Measurements from ENCODE around the gene DOHH.
A peak's percentile ranks its signal among the peaks of the same experiment; 100 is the strongest.

Gene DOHH

DNA sequence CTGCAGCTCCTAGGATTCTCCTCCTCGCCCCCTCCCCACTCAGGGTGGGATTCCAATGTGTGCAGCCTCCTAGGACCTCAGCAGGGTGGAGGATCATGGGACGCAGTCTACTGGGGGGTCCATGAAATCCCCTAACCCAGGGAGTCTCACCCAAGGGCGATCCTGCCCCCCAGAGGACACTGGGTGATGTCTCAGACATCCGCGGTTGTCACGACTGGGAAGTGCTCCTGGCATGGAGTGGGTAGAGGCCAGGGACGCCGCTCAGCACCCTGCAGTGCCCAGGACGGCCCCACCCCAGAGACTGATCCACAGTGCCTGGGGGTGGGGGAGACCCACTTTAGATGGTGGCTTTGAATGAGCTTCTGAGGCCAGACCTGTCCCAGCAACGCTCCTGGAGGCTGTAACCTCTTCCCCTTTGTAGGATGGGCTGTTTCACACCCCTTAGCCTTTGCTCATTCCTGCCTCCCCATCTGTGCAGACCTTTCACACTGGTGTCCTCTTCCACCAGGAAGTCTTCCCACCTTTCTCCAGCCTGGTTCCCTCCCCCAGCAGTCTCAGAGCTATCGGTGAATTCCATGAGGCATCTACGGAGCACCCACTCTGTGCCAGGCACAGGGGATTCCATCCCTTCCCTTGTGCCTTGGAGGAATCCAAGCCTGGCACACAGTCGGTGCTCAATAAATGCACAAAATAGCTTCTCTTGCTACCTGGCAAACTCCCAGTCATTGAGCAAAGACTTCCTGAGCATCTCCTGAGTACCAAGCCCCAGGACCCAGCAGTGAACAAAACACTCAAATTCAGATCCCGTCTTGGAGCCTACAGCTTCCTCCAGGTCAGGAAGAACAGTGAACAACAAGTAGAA is 30.6 kb downstream of the DOHH start:
- H3K9me3 ChIP-seq (ENCODE audit: control insufficient read depth in 1 of 2, low read length in 2 of 2): no peaks in the 10 kb centered on the region
- H3K36me3 ChIP-seq (ENCODE audit: control insufficient read depth in 1 of 2, insufficient read depth in 2 of 2, low read length in 2 of 2): no peaks in the 10 kb centered on the region
- H3K27ac ChIP-seq (ENCODE audit: low read length): no peak overlapping the region
- H3K27me3 ChIP-seq (ENCODE audit: low read depth, low read length): no peaks in the 10 kb centered on the region
- no peak overlapping the region for H3K4me3 ChIP-seq (ENCODE audit: low read depth in 1 of 2, low read length in 2 of 2)
- peaks cover 0 to 30% of the 10 kb centered on the region in 2 donors for H3K4me1 ChIP-seq (ENCODE audit: control insufficient read depth in 1 of 2, insufficient read depth in 2 of 2, low read length in 2 of 2)

DNA sequence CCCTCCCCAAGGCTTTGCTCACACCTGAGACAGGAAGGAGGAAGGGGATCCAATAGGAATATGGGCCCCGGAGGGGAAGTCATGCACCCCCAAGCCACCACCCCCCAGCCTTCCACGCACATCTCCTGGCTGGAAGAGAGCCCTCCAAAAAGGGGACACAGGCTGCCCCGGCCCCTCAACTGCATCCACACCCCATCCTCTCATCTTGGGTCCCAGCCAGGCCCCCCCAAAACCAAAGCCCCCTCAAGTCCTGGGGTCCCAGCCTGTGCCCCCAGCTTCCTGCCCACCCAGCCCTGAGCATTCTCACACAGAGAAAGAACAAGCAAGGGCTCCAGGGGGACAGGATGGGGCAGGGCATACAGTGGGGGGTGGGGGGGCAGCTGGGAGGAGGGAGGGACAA is 32.3 kb downstream of the DOHH start:
- Histone ChIP-seq H3K4me1 (ENCODE audit: control insufficient read depth in 1 of 2, insufficient read depth in 2 of 2, low read length in 2 of 2) (peaks cover 0 to 30% of the 10 kb centered on the region in 2 donors), H3K4me3 (ENCODE audit: low read depth in 1 of 2, low read length in 2 of 2) (no peak overlapping the region), H3K27me3 (ENCODE audit: low read depth, low read length) (no peaks in the 10 kb centered on the region), H3K9me3 (ENCODE audit: control insufficient read depth in 1 of 2, low read length in 2 of 2) (no peaks in the 10 kb centered on the region), H3K36me3 (ENCODE audit: control insufficient read depth in 1 of 2, insufficient read depth in 2 of 2, low read length in 2 of 2) (peaks cover 0 to under 1% of the 10 kb centered on the region in 2 donors), H3K27ac (ENCODE audit: low read length) (no peak overlapping the region)

DNA sequence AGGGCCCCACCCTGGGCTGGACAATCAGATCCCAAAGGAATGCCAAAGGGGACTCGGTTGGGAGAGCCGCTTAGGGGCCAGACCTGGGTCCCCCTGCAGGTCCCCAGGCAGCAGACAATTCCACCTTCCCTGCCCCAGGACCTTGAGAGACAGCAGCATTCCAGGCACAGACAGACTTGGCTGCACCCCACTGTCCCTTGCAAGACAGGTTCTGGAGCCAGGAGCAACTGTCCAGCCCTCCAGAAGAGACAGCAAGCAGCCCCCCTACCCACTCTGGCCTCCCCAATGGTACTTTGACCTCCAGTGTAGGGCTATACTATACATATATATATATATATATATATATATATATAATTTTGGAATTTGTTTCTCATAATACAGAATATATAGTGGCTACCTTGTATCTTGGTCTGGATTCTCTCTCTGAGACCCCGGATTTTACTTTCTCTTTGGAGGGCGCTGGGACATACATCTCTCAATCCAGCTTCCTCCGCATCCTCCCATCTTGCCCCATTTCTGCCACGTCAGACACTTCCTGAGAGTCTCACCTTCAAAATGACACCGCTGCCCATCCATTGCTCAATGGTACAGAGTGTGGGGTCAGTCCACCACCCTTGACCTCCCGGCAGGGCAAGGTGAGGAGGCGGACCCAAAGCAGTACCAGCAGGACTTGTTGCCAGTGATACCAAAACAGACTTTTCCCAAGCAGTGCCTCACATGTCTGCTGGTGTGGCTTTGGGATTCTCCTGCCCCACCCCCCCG is 32.9 kb downstream of the DOHH start:
- no peaks in the 10 kb centered on the region for H3K27me3 ChIP-seq (ENCODE audit: low read depth, low read length)
- peaks cover 0 to 6% of the 10 kb centered on the region in 2 donors for H3K36me3 ChIP-seq (ENCODE audit: control insufficient read depth in 1 of 2, insufficient read depth in 2 of 2, low read length in 2 of 2)
- no peak overlapping the region for H3K27ac ChIP-seq (ENCODE audit: low read length)
- no peaks in the 10 kb centered on the region for H3K9me3 ChIP-seq (ENCODE audit: control insufficient read depth in 1 of 2, low read length in 2 of 2)
- H3K4me3 ChIP-seq (ENCODE audit: low read depth in 1 of 2, low read length in 2 of 2): no peak overlapping the region
- H3K4me1 ChIP-seq (ENCODE audit: control insufficient read depth in 1 of 2, insufficient read depth in 2 of 2, low read length in 2 of 2): peaks cover 0 to 30% of the 10 kb centered on the region in 2 donors

GRCh38 chr19:3466635-3467034 is 33.8 kb downstream of the DOHH start:
- Histone ChIP-seq H3K4me1 (ENCODE audit: control insufficient read depth in 1 of 2, insufficient read depth in 2 of 2, low read length in 2 of 2) (peaks cover 0 to 21% of the 10 kb centered on the region in 2 donors), H3K36me3 (ENCODE audit: control insufficient read depth in 1 of 2, insufficient read depth in 2 of 2, low read length in 2 of 2) (peaks cover 0 to 10% of the 10 kb centered on the region in 2 donors), H3K9me3 (ENCODE audit: control insufficient read depth in 1 of 2, low read length in 2 of 2) (no peaks in the 10 kb centered on the region), H3K4me3 (ENCODE audit: low read depth in 1 of 2, low read length in 2 of 2) (no peak overlapping the region), H3K27me3 (ENCODE audit: low read depth, low read length) (no peaks in the 10 kb centered on the region), H3K27ac (ENCODE audit: low read length) (no peak overlapping the region)

DNA sequence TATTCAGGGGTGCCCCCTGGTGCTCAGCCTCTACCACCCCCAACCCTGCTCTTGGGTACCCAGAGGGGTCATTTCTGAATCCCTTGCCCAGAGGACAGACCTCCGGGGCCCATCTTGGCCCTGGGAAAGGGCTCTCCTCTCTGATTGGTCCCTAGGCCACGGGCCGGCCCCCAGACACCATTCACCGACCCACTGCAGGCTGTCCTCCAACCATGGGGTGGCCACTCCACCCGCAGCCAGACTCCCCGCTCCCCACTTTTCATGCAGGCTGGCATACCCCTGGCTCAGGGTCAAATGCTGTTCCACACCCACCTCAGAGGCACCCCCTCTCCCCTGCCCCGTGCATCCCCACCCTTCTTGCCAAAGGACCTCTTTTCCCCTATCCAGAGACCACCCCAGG is 34.9 kb downstream of the DOHH start:
- peaks cover 0 to 10% of the 10 kb centered on the region in 2 donors for H3K36me3 ChIP-seq (ENCODE audit: control insufficient read depth in 1 of 2, insufficient read depth in 2 of 2, low read length in 2 of 2)
- H3K27ac ChIP-seq (ENCODE audit: low read length): no peak overlapping the region
- no peaks in the 10 kb centered on the region for H3K27me3 ChIP-seq (ENCODE audit: low read depth, low read length)
- H3K9me3 ChIP-seq (ENCODE audit: control insufficient read depth in 1 of 2, low read length in 2 of 2): no peaks in the 10 kb centered on the region
- H3K4me3 ChIP-seq (ENCODE audit: low read depth in 1 of 2, low read length in 2 of 2): no peak overlapping the region
- peaks cover 0 to 18% of the 10 kb centered on the region in 2 donors for H3K4me1 ChIP-seq (ENCODE audit: control insufficient read depth in 1 of 2, insufficient read depth in 2 of 2, low read length in 2 of 2)

- Histone ChIP-seq H3K27me3 (ENCODE audit: low read depth, low read length) (no peaks in the 10 kb centered on the region), H3K9me3 (ENCODE audit: control insufficient read depth in 1 of 2, low read length in 2 of 2) (no peaks in the 10 kb centered on the region), H3K36me3 (ENCODE audit: control insufficient read depth in 1 of 2, insufficient read depth in 2 of 2, low read length in 2 of 2) (peaks cover 0 to 18% of the 10 kb centered on the region in 2 donors), H3K27ac (ENCODE audit: low read length) (no peak overlapping the region), H3K4me3 (ENCODE audit: low read depth in 1 of 2, low read length in 2 of 2) (no peak overlapping the region), H3K4me1 (ENCODE audit: control insufficient read depth in 1 of 2, insufficient read depth in 2 of 2, low read length in 2 of 2) (peaks cover 0 to 24% of the 10 kb centered on the region in 2 donors)
These were observed 35.8 kb downstream of the DOHH start for GRCh38 chr19:3464587-3465235.

- Histone ChIP-seq H3K27ac (ENCODE audit: low read length) (no peak overlapping the region), H3K27me3 (ENCODE audit: low read depth, low read length) (no peaks in the 10 kb centered on the region), H3K4me1 (ENCODE audit: control insufficient read depth in 1 of 2, insufficient read depth in 2 of 2, low read length in 2 of 2) (peaks cover 0 to 31% of the 10 kb centered on the region in 2 donors), H3K4me3 (ENCODE audit: low read depth in 1 of 2, low read length in 2 of 2) (no peak overlapping the region), H3K36me3 (ENCODE audit: control insufficient read depth in 1 of 2, insufficient read depth in 2 of 2, low read length in 2 of 2) (peaks cover 0 to 19% of the 10 kb centered on the region in 2 donors), H3K9me3 (ENCODE audit: control insufficient read depth in 1 of 2, low read length in 2 of 2) (no peaks in the 10 kb centered on the region)
These were observed 36.5 kb downstream of the DOHH start for GRCh38 chr19:3463714-3464586.

DNA sequence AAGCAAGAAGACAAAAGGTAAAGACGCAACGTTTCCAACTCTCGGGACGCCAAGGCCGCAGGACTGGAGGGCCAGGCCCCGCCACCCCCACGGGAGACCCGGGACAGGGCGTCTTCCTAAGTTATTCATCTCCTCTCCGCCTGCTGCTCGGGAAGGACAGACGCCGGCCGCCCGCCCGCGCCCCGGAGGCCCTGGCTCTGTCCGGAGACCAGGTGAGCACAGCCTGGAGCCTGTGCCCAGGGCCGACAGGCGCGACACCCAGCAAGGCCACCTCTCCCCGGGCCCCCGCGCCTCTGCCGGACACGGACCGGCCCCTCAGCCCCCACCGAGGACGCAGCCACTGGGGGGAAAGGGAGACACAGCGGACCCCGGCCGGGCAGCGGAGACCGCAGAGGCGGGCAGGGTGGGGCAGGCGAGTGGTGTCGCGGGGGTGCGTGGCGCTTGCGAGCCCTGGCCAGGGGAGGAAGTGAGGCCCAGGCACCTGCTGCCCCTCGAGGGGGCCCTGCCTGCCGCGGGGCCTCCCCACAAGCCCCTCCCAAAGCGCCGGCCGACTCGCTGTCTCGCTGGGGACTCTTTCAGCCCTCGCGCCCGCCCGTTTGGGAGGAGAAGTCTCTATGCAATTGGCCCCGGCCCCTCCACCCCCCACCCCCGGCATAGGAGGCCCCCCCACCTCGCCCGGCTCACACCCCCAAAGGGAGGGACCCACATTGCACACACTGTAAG is 37.3 kb downstream of the DOHH start:
- H3K9me3 ChIP-seq (ENCODE audit: control insufficient read depth in 1 of 2, low read length in 2 of 2): no peaks in the 10 kb centered on the region
- no peaks in the 10 kb centered on the region for H3K27me3 ChIP-seq (ENCODE audit: low read depth, low read length)
- peaks cover 0 to 19% of the 10 kb centered on the region in 2 donors for H3K36me3 ChIP-seq (ENCODE audit: control insufficient read depth in 1 of 2, insufficient read depth in 2 of 2, low read length in 2 of 2)
- peaks cover 4 to 39% of the 10 kb centered on the region in 2 donors for H3K4me1 ChIP-seq (ENCODE audit: control insufficient read depth in 1 of 2, insufficient read depth in 2 of 2, low read length in 2 of 2)
- H3K4me3 ChIP-seq (ENCODE audit: low read depth in 1 of 2, low read length in 2 of 2): no peak overlapping the region
- no peak overlapping the region for H3K27ac ChIP-seq (ENCODE audit: low read length)

- H3K9me3 ChIP-seq (ENCODE audit: control insufficient read depth in 1 of 2, low read length in 2 of 2): no peaks in the 10 kb centered on the region
- no peaks in the 10 kb centered on the region for H3K27me3 ChIP-seq (ENCODE audit: low read depth, low read length)
- no peak overlapping the region for H3K4me3 ChIP-seq (ENCODE audit: low read depth in 1 of 2, low read length in 2 of 2)
- H3K4me1 ChIP-seq (ENCODE audit: control insufficient read depth in 1 of 2, insufficient read depth in 2 of 2, low read length in 2 of 2): peaks cover 4 to 48% of the 10 kb centered on the region in 2 donors
- peak overlapping the region; percentile 36 for H3K27ac ChIP-seq (ENCODE audit: low read length)
- H3K36me3 ChIP-seq (ENCODE audit: control insufficient read depth in 1 of 2, insufficient read depth in 2 of 2, low read length in 2 of 2): peaks cover 5 to 43% of the 10 kb centered on the region in 2 donors
These were observed 40.4 kb downstream of the DOHH start for GRCh38 chr19:3459965-3460582.

Data from muscle layer of duodenum (tissue), 2 donors.